Neural progenitor cell (in vitro differentiated cells): Measurements from ENCODE around the gene LRRTM4.

Source experiments
- EZH2phosphoT487 ChIP-seq: fragments of 200-600 bp; sonication (generic); IDR thresholded peaks from 2 replicates; pipeline ENCODE4 v1.6.1; 2017; ENCODE audit warnings: antibody characterized with exemption
- TF ChIP-seq, protein P1 (sequence below): fragments of 200-600 bp; sonication (generic); IDR thresholded peaks from 2 replicates; pipeline ENCODE4 v1.5.1; 2017; ENCODE audit warnings: antibody characterized with exemption, mild to moderate bottlenecking

DNA sequence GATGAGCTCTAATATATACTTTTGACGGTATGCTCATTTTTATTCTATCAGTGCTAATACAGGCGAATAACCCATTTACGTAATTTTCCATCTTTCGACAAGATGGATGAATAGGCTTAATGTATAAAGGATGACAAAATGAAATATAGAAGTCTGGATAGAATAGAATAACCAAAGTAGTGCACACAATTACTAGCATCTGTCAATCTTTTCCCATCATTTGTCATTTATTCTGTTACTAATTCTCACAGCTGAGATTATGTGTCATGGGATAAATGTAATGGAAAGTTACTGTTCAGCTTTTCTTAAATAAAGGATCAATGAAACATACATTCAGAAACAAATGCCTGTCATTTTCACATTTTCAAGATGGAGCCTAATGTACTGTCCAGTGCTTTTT is 548.6 kb downstream of the LRRTM4 start:
- TF ChIP-seq, protein P1, sequence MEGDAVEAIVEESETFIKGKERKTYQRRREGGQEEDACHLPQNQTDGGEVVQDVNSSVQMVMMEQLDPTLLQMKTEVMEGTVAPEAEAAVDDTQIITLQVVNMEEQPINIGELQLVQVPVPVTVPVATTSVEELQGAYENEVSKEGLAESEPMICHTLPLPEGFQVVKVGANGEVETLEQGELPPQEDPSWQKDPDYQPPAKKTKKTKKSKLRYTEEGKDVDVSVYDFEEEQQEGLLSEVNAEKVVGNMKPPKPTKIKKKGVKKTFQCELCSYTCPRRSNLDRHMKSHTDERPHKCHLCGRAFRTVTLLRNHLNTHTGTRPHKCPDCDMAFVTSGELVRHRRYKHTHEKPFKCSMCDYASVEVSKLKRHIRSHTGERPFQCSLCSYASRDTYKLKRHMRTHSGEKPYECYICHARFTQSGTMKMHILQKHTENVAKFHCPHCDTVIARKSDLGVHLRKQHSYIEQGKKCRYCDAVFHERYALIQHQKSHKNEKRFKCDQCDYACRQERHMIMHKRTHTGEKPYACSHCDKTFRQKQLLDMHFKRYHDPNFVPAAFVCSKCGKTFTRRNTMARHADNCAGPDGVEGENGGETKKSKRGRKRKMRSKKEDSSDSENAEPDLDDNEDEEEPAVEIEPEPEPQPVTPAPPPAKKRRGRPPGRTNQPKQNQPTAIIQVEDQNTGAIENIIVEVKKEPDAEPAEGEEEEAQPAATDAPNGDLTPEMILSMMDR: no peak
- TF ChIP-seq EZH2phosphoT487: no peak
